GM12878 (cell line): ENCODE results near the gene DDHD1. TPM values are rescaled to one million over a fixed set of nuclear protein-coding genes. Genes with fewer than 3 reads are reported as not detected.

Experiments
- ATF3 ChIP-seq: IDR thresholded peaks from 2 replicates; pipeline ENCODE4 v1.6.1; 2011; ENCODE audit warnings: low read depth, mild to moderate bottlenecking, low read length, moderate library complexity, borderline replicate concordance; ENCODE audit errors: extremely low read depth
- CBX3 ChIP-seq: fragments of 200-600 bp; sonication (generic); IDR thresholded peaks from 2 replicates; pipeline ENCODE4 v1.6.1; 2016; ENCODE audit warnings: low read depth, borderline replicate concordance
- CTCF ChIP-seq, 3 experiments: IDR thresholded peaks in 2 of 3; conservative IDR thresholded peaks in 1 of 3; 2 replicates each; pipeline ENCODE4 v1.5.1; 2011; ENCODE audit warnings: low read depth in 3 of 3, low read length in 3 of 3, mild to moderate bottlenecking in 3 of 3, control low read depth in 2 of 3, moderate library complexity in 2 of 3, inconsistent platforms in 1 of 3, mixed read lengths in 1 of 3; ENCODE audit not compliant: control insufficient read depth in 2 of 3, insufficient read depth in 1 of 3; ENCODE audit errors: extremely low read depth in 1 of 3
- EP300 ChIP-seq, 2 experiments: fragments of 150-350 bp in 1 of 2; IDR thresholded peaks; 2 replicates each; pipeline ENCODE4 v1.6.1; 2011 to 2012; ENCODE audit warnings: low read depth in 2 of 2, low read length in 2 of 2, borderline replicate concordance in 1 of 2, improper control_type of control experiment in 1 of 2, inconsistent platforms in 1 of 2; ENCODE audit not compliant: control insufficient read depth in 1 of 2
- GATAD2B ChIP-seq: fragments of 450-650 bp; conservative IDR thresholded peaks from 2 replicates; pipeline ENCODE4 v1.6.1; 2017; ENCODE audit warnings: low read depth, mild to moderate bottlenecking, moderate library complexity
- HDGF ChIP-seq: fragments of 450-650 bp; IDR thresholded peaks from 2 replicates; pipeline ENCODE4 v1.6.1; 2016; ENCODE audit warnings: antibody characterized with exemption
- JUND ChIP-seq: IDR thresholded peaks from 2 replicates; pipeline ENCODE4 v1.6.1; 2012; ENCODE audit warnings: low read depth, mild to moderate bottlenecking, low read length, improper control_type of control experiment, moderate library complexity
- LARP7 ChIP-seq: fragments of 450-650 bp; IDR thresholded peaks from 2 replicates; pipeline ENCODE4 v1.6.1; 2017; ENCODE audit warnings: mild to moderate bottlenecking
- MYB ChIP-seq: fragments of 150-350 bp; IDR thresholded peaks from 2 replicates; pipeline ENCODE4 v1.6.1; 2014; ENCODE audit warnings: mild to moderate bottlenecking, low read depth, low read length, borderline replicate concordance
- NBN ChIP-seq: fragments of 450-650 bp; IDR thresholded peaks from 2 replicates; pipeline ENCODE4 v1.6.1; 2016
- PAX8 ChIP-seq: fragments of 450-650 bp; IDR thresholded peaks from 2 replicates; pipeline ENCODE4 v1.6.1; 2017; ENCODE audit warnings: mild to moderate bottlenecking, moderate library complexity
- PML ChIP-seq: IDR thresholded peaks from 2 replicates; pipeline ENCODE4 v1.6.1; 2012; ENCODE audit warnings: low read length, inconsistent platforms
- POU2F2 ChIP-seq: IDR thresholded peaks from 3 replicates; pipeline ENCODE4 v1.6.1; 2011; ENCODE audit warnings: low read depth, mild to moderate bottlenecking, low read length, borderline replicate concordance
- SP1 ChIP-seq: IDR thresholded peaks from one replicate; pipeline ENCODE4 v1.6.1; 2011; ENCODE audit warnings: low read depth, low read length
- SPI1 ChIP-seq: IDR thresholded peaks from 2 replicates; pipeline ENCODE4 v1.6.1; 2011; ENCODE audit warnings: low read depth, mild to moderate bottlenecking, low read length, moderate library complexity, borderline replicate concordance; ENCODE audit not compliant: insufficient read depth
- STAT3 ChIP-seq: IDR thresholded peaks from 2 replicates; pipeline ENCODE4 v1.6.1; 2011; ENCODE audit warnings: low read depth, low read length, improper control_type of control experiment
- TCF3 ChIP-seq: IDR thresholded peaks from 2 replicates; pipeline ENCODE4 v1.6.1; 2012; ENCODE audit warnings: low read depth, mild to moderate bottlenecking, low read length, borderline replicate concordance; ENCODE audit not compliant: insufficient read depth
- TCF7 ChIP-seq: IDR thresholded peaks from 2 replicates; pipeline ENCODE4 v1.6.1; 2014; ENCODE audit warnings: antibody characterized with exemption, borderline replicate concordance
- YY1 ChIP-seq: IDR thresholded peaks from 2 replicates; pipeline ENCODE4 v1.6.1; 2011; ENCODE audit warnings: low read depth, mild to moderate bottlenecking, low read length
- ZBTB33 ChIP-seq: fragments of 450-650 bp; IDR thresholded peaks from 2 replicates; pipeline ENCODE4 v1.6.1; 2017; ENCODE audit warnings: mild to moderate bottlenecking
- polyA plus RNA-seq, 11 experiments: library from polyadenylated mRNA; depleted of rRNA in 4 of 11; unstranded in 6 of 11; stranded (reverse) in 5 of 11; fragments of >200 nt; fragmentation: Nextera tagmentation in 4 of 11; fragmentation: Illumina TruSeq in 1 of 11; extraction: Ambion mirVana in 4 of 11; extraction: Trizol in 1 of 11; gene quantifications; 1 replicate in 1 of 11; 2 replicates in 10 of 11; pipeline versions ENCODE4 v1.2.1 to v1.2.3, GENCODE V29; 2011 to 2016; ENCODE audit warnings: inconsistent platforms in 2 of 11, missing spikeins in 2 of 11, low read depth in 1 of 11
- total RNA-seq, 4 experiments: library from RNA; depleted of rRNA in 3 of 4; stranded (reverse); fragments of >200 nt in 3 of 4; fragmentation: Illumina TruSeq in 1 of 4; extraction: Trizol in 1 of 4; gene quantifications; 2 replicates each; pipeline versions ENCODE4 v1.2.1 to v1.2.3, GENCODE V29; 2013 to 2021

DDHD1 gene
- total and polyA plus RNA-seq, 10 of the 15 experiments (the other 5 are each of a cell fraction or from before 2014, with no cell fraction given): 7.7 to 52.3 (median 28.5) TPM

- TF ChIP-seq POU2F2: no peak
- TF ChIP-seq CBX3: no peak
- TF ChIP-seq SP1: no peak
- no peak for TF ChIP-seq ATF3
- no peak for TF ChIP-seq SPI1
- TF ChIP-seq JUND: no peak
- 0 out of 2 replicates have a peak, but pooled peaks have one; percentile 23 for TF ChIP-seq MYB
- peak; percentile 11 to 56 (median 26); a peak in 3 of 6 replicates for TF ChIP-seq CTCF (IDR thresholded peaks at IDR 0.05 in 2 of 3, conservative IDR thresholded peaks at IDR 0.05 in 1 of 3; ENCODE audit: control insufficient read depth in 2 of 3, extremely low read depth in 1 of 3, insufficient read depth in 1 of 3, low read depth in 3 of 3, low read length in 3 of 3)
- TF ChIP-seq STAT3: peak; percentile 51; the same call in 1 of the 2 replicates
- peak in 1 of 2 experiments; percentile 78; a peak in 3 of 4 replicates for TF ChIP-seq EP300 (IDR thresholded peaks at IDR 0.05; ENCODE audit: borderline replicate concordance in 1 of 2, control insufficient read depth in 1 of 2, low read depth in 2 of 2, low read length in 2 of 2)
- TF ChIP-seq HDGF: peak; percentile 78; the same call in 1 of the 2 replicates
- no peak; the same call in 1 of the 2 replicates for TF ChIP-seq PML
- 0 out of 2 replicates have a peak, but pooled peaks have one; percentile 48 for TF ChIP-seq GATAD2B
- TF ChIP-seq YY1: no peak
- TF ChIP-seq ZBTB33: no peak
- TF ChIP-seq LARP7: no peak
- peak; percentile 83 for TF ChIP-seq TCF7
- TF ChIP-seq NBN: peak; percentile 79
- no peak for TF ChIP-seq PAX8
- no peak for TF ChIP-seq TCF3
- TF ChIP-seq, all 136 proteins: peak for 55
These were observed 27.4 kb upstream of the DDHD1 start (continued) for GRCh38 chr14:53180272-53181221.
